Measurements from ENCODE around the gene CCDC30.
"Not testable (repeated sequence)": the region's sequence is repeated elsewhere in the genome, so short reads cannot be mapped to it uniquely, and the experiment has no call there.

CCDC30 gene

DNA sequence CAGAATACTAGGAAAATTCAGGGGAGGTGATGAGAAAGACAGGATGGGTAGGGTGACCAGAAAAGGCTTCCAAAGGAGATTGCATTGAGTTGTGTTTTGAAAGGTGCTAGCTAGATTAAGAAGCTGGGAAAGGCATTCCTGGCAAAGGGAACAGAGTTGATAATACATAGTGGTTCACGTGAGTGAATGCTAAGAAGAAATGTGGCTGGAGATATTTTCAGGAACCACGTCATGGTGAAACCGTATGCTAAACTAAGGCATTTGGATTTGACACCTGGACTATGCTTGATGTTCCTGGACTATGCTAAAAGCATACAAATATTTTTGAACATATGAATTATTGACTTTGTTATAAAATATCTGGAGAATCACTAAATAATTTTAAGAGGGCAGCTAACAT, 14.7 kb downstream of the CCDC30 start:
- DNase-seq (ENCODE audit: low read depth) = no peak
- TF ChIP-seq, protein P1, sequence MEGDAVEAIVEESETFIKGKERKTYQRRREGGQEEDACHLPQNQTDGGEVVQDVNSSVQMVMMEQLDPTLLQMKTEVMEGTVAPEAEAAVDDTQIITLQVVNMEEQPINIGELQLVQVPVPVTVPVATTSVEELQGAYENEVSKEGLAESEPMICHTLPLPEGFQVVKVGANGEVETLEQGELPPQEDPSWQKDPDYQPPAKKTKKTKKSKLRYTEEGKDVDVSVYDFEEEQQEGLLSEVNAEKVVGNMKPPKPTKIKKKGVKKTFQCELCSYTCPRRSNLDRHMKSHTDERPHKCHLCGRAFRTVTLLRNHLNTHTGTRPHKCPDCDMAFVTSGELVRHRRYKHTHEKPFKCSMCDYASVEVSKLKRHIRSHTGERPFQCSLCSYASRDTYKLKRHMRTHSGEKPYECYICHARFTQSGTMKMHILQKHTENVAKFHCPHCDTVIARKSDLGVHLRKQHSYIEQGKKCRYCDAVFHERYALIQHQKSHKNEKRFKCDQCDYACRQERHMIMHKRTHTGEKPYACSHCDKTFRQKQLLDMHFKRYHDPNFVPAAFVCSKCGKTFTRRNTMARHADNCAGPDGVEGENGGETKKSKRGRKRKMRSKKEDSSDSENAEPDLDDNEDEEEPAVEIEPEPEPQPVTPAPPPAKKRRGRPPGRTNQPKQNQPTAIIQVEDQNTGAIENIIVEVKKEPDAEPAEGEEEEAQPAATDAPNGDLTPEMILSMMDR (IDR thresholded peaks at IDR 0.05; ENCODE audit: low read depth, low read length, missing control alignments) = no peak
- in situ Hi-C loops (cut with HindIII; ENCODE audit: low sequenced_read_pairs) = no loop called here
- H3K4me3 ChIP-seq (ENCODE audit: low read depth, low read length) = no peak overlapping the region

DNA sequence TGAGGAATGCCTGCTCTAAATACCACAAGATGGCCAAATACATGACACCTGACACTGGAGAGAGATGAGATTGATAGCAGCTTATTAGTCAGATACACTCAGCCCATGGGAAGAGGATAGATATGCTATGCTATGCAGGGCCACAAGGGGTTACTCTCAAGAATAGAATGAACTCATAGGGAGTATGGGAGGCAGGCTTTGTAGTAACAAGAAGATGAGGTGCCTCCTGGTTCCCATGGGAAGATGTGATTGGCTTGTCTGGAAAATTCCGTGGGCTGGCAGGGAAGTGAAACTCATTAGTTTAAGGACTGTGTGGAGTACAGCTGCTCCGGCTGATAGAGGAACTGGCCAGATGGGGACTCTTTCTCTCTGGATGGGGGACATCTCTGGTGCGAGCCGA, 16.5 kb downstream of the CCDC30 start:
- DNase-seq (ENCODE audit: low read depth) = no peak
- in situ Hi-C loops (cut with HindIII; ENCODE audit: low sequenced_read_pairs) = no loop called here
- H3K4me3 ChIP-seq (ENCODE audit: low read depth, low read length) = no peak overlapping the region
- TF ChIP-seq, protein P1 (IDR thresholded peaks at IDR 0.05; ENCODE audit: low read depth, low read length, missing control alignments) = no peak

DNA sequence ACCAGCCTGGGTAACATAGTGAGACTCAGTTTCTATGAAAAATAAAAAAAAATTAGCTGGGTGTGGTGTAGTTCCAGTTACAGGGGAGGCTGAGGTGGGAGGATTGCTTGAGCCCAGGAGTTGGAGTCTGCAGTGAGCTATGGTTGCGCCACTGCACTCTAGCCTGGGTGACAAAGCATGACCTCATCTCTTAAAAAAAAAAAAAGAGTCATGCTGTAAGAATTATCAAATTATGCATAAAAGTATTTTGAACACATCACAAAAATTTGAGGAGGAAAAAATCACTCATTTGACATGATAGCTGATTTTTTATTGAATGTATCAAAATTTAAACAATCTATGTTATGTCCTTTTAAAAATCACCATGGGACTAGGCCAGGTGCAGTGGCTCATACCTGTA, 17.8 kb downstream of the CCDC30 start:
- no peak for DNase-seq (ENCODE audit: low read depth)
- TF ChIP-seq, protein P1 (IDR thresholded peaks at IDR 0.05; ENCODE audit: low read depth, low read length, missing control alignments) = no peak
- no peak overlapping the region for H3K4me3 ChIP-seq (ENCODE audit: low read depth, low read length)
- in situ Hi-C loops (cut with HindIII; ENCODE audit: low sequenced_read_pairs) = no loop called here

DNA sequence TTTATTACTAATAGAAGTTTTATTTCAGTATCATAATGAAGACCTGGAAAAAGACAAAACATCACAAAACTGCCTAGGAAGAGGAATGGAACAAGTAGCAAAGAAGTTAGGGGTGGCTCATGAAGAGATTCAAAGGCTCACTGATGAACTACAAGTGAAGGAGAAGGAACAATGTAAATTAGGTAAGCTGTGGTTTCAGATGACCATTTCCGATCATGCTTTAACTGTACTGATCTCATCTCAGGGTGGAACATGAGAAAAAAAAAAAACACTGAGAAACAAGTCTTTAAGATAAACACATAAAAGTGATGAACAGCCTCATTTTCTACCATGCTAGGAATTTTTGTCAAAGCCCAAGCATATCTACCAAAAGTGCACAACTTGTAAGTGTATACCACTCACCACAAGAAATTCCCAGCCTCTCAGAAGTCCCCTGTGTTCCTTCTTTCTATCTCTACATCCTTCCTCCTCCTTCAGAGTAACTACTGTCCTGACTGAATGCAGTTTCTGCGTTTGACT, 19.6 kb downstream of the CCDC30 start:
- no peak for DNase-seq (ENCODE audit: low read depth)
- in situ Hi-C loops (cut with HindIII; ENCODE audit: low sequenced_read_pairs) = no loop called here
- TF ChIP-seq, protein P1 (IDR thresholded peaks at IDR 0.05; ENCODE audit: low read depth, low read length, missing control alignments) = no peak
- no peak overlapping the region for H3K4me3 ChIP-seq (ENCODE audit: low read depth, low read length)

DNA sequence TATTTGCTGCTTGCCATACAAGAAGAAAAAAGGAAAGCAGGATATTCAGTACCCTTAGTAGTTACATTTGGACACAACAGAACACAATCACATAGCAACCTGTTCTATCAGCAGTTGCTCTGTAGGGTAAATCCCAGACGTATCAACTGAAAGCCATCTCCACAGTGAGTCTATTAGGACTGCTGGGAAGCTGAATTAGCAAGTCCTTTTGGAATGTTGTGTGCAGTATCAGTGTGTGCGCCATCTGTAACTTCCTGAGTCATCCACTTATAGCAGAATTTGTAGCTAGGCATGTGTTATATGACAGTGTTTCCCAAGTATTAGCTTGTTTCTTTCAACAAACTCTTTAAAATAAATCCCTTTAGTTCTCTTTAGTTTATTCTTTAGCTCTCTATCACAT, 21.3 kb downstream of the CCDC30 start:
- DNase-seq (ENCODE audit: low read depth) = peak; percentile 24
- H3K4me3 ChIP-seq (ENCODE audit: low read depth, low read length) = no peak overlapping the region
- TF ChIP-seq, protein P1 (IDR thresholded peaks at IDR 0.05; ENCODE audit: low read depth, low read length, missing control alignments) = no peak
- in situ Hi-C loops (cut with HindIII; ENCODE audit: low sequenced_read_pairs) = no loop called here

DNA sequence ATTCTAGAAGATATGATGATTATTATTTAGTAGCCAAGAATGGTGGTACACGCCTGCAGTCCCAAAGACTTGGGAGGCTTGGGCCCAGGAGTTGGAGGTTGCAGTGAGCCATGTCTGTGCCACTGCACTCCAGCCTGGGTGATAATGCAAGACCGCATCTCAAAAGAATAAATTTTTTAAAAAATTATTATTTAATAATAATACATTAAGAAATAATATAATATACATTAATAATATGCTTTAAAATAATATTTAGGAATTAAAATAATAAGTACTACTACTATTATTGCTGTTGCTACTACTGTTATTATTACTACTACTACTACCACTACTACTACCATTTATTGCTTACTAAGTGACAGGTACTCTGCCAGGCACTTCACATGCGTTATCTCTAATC, 27.2 kb downstream of the CCDC30 start:
- no peak overlapping the region for H3K4me3 ChIP-seq (ENCODE audit: low read depth, low read length)
- in situ Hi-C loops (cut with HindIII; ENCODE audit: low sequenced_read_pairs) = no loop called here
- TF ChIP-seq, protein P1 (IDR thresholded peaks at IDR 0.05; ENCODE audit: low read depth, low read length, missing control alignments) = no peak
- no peak for DNase-seq (ENCODE audit: low read depth)

DNA sequence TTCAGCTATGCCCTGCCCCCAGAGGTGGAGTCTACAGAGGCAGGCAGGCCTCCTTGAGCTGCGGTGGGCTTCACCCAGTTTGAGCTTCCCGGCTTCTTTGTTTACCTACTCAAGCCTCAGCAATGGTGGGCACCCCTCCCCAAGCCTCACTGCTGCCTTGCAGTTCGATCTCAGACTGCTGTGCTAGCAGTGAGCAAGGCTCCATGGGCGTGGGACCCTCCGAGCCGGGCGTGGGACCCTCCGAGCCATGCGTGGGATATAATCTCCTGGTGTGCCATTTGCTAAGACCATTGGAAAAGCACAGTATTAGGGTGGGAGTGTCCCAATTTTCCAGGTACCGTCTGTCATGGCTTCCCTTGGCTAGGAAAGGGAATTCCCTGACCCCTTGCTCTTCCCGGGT, 38.9 kb downstream of the CCDC30 start:
- H3K4me3 ChIP-seq (ENCODE audit: low read depth, low read length); in situ Hi-C loops (cut with HindIII; ENCODE audit: low sequenced_read_pairs); DNase-seq (ENCODE audit: low read depth): not testable (repeated sequence)

Data from astrocyte of the cerebellum (primary cell).